AG08395 (cell line): ENCODE data around the gene TNRC6C.

Source experiments
- DNase-seq: peaks from one replicate; pipeline ENCODE4 v3.0.0; 2012; ENCODE audit warnings: mixed read lengths, low spot score

TNRC6C gene, protein sequence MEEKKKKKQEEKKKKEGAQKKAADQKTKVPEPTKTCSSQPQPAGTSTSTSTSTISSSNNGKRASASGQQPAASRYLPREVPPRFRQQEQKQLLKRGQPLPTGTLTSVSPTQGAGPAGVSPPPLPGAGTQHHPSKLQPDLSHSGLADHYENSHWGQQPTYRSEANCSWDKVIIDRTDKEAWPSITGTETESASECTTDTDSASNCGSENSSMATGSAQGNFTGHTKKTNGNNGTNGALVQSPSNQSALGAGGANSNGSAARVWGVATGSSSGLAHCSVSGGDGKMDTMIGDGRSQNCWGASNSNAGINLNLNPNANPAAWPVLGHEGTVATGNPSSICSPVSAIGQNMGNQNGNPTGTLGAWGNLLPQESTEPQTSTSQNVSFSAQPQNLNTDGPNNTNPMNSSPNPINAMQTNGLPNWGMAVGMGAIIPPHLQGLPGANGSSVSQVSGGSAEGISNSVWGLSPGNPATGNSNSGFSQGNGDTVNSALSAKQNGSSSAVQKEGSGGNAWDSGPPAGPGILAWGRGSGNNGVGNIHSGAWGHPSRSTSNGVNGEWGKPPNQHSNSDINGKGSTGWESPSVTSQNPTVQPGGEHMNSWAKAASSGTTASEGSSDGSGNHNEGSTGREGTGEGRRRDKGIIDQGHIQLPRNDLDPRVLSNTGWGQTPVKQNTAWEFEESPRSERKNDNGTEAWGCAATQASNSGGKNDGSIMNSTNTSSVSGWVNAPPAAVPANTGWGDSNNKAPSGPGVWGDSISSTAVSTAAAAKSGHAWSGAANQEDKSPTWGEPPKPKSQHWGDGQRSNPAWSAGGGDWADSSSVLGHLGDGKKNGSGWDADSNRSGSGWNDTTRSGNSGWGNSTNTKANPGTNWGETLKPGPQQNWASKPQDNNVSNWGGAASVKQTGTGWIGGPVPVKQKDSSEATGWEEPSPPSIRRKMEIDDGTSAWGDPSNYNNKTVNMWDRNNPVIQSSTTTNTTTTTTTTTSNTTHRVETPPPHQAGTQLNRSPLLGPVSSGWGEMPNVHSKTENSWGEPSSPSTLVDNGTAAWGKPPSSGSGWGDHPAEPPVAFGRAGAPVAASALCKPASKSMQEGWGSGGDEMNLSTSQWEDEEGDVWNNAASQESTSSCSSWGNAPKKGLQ (N-terminal part only)

DNA sequence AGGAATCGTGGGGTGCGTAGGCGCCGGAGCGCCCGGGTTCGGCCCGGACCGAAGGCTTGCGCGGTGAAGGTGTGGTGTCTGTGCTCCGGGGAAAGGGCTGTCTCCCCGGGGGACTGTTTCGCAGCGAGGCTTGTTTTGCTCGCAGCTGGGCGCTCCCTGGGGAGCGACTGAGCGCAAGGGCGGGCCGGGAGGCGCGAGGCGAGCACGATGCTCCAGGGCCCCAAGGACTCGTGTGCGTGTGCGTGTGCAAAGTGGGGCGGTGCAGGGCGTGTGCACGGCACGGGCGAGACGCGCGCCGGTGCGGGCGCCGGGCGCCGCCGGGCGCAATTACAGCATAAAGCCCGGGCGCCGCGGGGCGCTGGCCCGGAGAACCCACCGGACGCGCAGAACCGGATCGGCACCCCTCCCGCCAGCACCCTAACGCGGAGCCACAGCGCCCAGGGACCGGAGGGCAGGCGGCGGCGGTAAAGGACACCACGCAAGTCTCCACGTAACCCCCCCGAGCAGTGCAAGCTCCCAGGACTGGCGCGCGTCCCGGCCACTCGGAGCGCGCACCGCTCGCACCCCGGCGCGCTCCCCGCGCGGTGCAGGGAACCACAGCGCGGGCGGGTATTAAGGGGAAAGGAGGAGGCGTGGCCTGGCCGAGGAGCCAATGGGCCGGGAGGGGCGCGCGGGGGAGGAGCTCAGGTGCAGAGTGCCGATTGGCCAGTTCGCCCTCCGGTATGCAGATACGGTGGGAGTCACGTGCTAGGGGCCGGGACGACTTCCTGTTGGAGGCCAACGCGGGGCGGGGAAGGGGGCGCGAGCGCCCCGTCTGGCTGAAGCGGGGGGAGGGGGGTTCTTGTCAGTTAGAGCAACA is at the start of gene TNRC6C:
TSS of gene TNRC6C (plus strand) at position 847 of the 859 bp plus-strand sequence. CDS start 45,504 bp downstream, outside the sequence.
- DNase-seq = peak; percentile 100

- no peak for DNase-seq
Measured at GRCh38 chr17:77909236-77909635, 49.3 kb upstream of the TNRC6C start.

GRCh38 chr17:77909816-77910215 is 48.7 kb upstream of the TNRC6C start:
- DNase-seq = no peak

DNA sequence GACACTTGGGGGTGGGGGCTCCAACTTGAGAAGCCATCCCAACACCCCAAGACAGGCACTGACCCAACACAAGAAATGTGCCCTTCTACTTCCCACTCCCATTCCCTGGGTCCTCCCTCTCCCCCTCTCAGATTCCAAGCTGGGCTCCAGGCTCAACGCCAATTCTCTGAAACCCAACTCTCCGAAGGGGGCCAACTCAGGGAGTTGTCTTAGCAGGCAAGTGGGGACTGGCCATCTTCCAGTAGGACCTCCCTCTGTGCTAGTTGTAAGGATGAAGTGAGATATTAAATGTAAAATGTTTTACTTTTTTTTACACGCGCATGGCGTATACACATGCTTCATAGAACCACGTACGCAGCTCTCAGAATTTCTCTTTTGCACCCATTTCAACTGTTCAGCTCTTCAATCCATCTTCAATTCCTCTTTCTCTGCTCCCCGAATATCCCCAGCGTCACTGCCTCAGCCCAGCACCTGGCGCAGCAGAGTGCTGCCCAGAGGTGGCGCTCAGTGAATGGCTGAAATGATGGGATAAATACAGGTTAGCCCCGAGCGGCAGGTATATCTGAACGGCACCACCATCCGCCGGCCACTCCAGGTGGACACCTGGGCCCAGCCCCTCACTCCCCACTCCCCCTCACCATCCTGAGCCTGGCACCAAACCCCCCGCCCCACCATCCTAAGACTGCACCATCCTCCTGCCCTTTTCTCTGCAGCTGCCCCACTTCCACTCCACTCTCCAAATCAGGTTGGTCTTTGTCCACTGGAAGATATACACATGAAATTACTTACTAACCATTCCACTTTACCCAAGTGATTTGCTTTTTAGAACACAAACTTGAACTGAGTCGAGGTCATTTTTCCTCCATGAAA is 43.9 kb upstream of the TNRC6C start:
- no peak for DNase-seq

DNA sequence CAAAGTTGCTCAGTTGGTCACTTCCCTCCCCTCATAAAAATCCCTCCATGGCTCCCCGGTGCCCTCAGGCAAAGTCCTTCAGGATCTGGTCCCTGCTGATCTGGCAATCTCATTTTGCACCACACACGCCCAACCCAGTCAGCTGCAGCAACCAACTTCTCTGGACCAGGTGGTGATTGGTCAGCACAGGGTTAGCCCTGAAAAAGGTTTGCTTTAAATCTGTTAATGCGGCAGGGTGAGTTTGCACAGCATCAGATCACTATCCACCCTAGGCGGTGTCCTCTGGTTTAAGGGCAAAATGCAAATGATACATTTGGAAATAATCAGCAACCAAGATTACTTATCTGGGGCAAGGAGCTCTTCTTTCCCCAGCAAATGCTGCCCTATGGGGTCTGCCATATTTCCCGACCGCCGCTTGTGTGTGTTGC is 42.9 kb upstream of the TNRC6C start:
- DNase-seq = no peak

DNA sequence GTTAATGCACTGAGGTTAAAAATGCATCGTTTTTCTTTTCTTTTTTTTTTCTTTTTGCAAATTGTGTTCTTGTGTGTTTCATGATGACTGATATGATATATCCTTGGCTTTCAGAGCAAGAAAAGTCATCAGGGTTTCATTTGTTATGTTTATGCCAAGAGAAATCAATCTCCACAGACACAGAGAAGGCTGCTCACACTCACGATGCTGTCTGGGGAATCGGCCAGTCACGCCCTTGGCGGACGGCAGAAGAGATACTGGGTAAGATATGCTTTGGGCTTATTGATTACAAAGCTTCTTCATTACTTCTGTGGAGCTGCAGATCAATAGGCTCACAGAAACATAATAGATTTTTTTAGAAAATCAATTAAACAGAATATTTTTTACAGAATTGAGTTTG is 42.2 kb upstream of the TNRC6C start:
- no peak for DNase-seq

DNA sequence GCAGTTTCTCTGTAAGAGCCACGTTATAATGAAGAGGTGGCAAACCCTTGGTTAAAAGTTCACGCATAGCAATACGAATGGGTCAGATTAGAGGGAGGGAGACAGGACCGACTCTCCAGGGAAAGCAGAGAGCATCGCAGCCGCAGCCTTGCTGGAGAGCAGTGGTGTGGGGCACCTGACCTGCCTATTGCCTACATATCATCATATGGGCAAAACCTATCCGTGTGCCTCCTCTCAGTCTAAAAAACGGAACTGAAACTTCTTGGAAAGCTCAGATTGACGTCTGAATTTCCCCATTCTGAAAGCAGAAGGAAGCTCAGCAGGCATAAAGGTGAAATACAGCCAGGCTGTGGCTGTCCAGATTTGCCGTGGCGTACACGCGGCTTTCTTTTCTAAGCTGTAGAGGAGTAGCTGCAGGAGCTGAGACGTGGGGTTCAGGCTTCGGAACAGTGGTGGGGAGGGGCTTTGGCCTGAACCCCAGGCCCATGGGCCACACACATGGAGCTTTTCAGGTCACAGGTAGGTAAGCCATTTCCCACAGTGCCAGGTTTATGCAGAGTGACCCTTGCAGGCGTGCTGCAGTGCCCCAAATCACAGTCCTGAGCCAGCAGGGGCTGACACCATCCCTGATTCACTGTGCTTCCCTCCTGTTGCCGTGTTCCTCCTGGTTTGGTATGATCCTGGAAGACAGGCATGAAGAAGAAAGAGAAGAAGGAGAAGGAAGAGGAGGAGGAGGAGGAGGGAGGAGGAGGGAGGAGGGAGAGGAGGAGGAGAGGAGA is 41.6 kb upstream of the TNRC6C start:
- DNase-seq = no peak

- no peak for DNase-seq
Measured at GRCh38 chr17:77919276-77919675, 39.2 kb upstream of the TNRC6C start.

DNA sequence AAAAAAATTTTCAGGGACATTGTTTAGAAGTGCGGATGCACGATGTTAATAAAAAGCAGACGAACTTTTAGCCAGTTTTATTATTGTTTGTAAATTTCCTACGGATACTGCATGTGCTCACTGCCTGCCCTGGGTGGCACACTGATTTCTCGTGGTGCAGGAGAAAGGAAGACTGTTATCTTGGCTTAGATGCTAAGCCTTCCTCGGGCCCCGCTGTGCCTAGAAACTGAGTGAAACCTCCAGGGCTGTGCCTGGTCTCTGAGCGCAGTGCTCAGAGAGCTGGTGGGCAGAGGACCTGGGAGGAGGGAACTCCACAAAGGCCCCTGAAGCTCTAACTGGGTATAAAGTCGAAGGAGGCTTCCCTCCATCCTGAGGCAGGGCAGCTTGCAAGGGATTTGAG is 35.4 kb upstream of the TNRC6C start:
- no peak for DNase-seq

DNA sequence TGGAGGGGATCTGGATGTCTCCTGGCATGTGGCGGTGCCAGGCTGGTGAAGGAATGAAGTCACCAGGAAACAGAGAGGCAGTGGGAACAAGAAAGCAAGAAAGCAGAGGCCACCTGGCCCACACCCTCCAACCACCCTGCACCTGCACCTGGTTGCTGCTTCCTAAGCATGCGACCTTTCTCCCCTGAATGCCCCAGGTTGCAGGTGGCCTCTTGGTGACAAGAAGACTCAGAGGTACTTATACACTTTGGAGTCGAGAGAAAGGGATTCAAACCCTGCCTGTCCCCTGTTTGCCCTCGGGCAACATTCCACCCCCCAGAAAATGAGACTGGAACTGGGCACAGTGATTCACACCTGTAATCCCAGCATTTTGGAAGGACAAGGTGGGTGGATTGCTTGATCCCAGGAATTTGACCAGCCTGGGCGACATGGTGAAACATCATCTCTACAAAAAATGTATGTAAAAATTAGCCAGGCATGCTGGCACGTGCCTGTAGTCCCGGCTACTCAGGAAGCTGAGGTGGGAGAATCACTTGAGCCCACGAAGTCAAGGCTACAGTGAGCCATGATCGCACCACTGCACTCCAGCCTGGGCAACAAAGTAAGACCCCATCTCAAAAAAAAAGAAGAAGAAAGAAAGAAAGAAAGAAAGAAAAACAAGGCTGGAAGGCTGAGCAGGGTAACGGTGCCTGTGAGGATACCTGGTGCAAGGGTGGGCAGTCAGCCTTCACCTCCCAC is 34.6 kb upstream of the TNRC6C start:
- no peak for DNase-seq

DNA sequence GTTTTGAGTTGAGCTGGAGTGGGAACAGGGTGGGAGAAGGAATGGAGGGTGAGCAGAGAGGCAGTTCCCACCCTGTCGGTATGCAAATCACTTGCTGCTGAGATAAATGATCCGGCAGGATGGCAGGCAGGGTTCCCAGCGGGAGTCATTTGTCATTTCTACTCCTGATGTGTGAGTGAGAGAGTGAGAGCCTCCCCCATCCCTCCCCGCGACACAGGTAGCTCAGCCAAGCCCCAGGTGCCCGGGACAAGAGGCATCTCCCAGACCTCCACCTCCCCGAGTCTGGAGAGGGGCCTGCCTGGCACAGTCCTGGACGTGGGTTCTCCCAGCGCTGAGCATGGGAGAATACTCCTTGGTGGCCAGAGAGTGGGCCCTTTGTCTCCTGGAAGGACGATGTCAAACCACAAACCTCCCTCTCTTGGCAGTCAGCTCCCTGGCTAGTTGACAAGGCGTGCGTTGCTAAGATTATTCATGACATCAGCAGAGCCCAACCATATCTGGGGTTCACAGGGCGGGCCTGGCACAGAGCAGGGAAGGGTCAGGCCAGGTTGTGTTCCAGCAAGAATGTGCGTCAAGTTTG is 33.7 kb upstream of the TNRC6C start:
- no peak for DNase-seq

DNA sequence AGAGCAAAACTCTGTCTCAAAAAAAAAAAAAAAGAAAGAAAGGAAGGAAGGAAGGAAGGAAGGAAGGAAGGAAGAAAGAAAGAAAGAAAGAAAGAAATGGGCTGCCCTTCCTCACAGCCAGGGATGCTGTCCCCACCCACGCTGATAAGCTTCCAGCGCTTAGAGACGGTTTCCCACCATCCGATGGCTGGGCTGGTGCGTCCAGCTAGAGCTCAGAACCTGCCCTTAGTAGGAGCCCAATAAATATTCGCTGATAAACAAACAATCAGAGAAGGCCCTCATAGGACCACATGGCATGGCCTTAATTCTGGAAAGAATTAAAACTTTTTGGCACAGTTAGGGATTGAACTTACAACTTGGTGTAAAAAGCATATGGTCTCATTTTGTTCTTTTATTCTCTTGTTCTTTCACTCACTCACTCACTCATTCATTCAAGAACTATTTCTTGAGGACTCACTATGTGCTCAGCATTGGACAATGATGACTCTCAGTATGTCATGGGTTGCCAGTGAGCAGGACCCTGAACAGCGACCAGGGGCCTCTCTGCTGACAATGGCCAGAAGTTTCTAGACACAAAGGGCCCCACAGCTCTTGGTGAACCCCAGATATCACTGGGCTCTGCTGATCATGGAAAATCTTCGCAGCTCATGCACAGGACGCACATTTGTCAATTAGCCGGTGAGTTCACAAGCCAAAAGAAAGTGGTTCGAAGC is 32.5 kb upstream of the TNRC6C start:
- no peak for DNase-seq

- no peak for DNase-seq
Measured at GRCh38 chr17:77926981-77927380, 31.5 kb upstream of the TNRC6C start.

DNA sequence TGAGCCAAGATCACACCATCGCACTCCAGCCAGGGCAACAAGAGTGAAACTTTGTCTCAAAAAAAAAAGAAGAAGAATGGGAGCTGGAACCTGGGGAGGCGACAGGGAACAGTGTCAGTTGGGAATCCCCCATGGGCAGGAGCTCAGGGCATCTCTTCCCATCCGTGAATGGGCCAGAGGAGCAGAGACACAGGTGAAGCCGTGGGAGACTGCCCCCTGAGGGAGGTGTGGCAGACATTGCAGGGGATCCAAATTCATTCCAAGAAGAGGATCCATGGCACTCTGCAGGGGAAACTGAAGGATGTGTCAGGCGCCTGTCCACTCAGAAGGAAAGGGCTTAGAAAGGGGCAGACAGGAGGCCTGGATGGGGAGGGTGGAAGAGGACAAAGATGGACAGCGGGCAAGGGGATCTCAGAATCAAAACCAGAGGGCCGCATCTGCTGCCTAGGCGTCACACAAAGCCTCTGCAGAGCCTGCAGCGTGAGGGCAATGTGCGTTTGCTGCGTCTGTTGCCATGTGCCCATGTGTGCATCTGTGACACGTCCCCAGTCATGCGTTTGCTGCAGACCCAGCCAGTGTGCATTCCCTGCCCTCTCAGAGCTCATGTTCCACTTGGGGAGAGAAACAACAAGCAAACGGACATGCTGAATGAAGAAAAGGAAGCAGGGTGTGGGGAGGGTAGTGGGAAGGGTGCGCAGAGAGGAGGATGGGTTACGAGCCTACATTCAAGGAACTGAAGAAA is 30.6 kb upstream of the TNRC6C start:
- no peak for DNase-seq

DNA sequence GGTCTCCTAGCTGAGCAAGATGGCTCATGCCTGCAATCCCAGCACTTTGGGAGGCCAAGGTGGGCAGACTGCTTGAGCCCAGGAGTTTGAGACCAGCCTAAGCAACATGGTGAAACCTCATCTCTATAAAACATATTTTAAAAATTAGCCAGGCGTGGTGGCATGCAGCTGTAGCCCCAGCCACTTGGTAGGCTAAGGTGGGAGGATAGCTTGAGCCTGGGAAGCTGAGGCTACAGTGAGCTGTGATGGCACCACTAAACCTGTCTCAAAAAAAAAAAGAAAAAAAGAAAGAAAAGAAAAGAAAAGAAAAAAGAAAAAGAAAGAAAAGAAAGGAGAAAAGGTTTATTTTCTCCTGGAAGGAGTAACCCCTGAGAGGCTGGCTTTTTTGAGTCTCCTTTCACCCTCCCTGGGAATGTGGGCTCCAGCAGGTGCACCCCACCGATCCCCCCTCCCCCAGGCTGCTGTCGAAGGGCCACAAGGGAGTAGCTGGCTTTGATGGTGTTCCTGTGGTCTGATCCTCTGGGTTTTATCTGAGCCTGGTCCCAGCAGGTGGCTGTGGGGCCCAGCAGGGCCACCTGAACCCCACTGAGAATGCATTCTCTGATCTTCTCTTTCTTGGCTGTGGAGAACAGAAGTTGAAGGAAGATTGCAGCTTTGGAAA is 29.9 kb upstream of the TNRC6C start:
- no peak for DNase-seq

- DNase-seq = no peak
Measured at GRCh38 chr17:77929180-77929564, 29.3 kb upstream of the TNRC6C start.
